ENCODE results near the gene TAOK3. TPM values are rescaled to one million over a fixed set of nuclear protein-coding genes. Genes with fewer than 3 reads are reported as not detected.

Gene TAOK3
- total and polyA plus RNA-seq, 4 donors, result 19.9 to 54.5 (median 37.7) TPM

- 66 to 82% methylated on average over 10 of the region's 10 CpGs for WGBS, 2 donors
- no peak for DNase-seq
- peak overlapping the region in 1 of 2 donors; percentile 96 for H3K9ac ChIP-seq (ENCODE audit: insufficient read depth in 1 of 2, low read length in 2 of 2)
- peaks cover 0 to 11% (median 3%) of the 10 kb centered on the region in 4 donors for H3K36me3 ChIP-seq (ENCODE audit: control insufficient read depth in 4 of 4, insufficient read depth in 4 of 4, low read length in 4 of 4)
- H3K4me1 ChIP-seq (ENCODE audit: control insufficient read depth in 5 of 5, insufficient read depth in 5 of 5, low read length in 5 of 5), result peaks cover 0 to 26% (median 11%) of the 10 kb centered on the region in 5 donors
- no peaks in the 10 kb centered on the region for H3K9me3 ChIP-seq (ENCODE audit: control insufficient read depth in 4 of 4, insufficient read depth in 3 of 4, low read length in 3 of 4)
- no peak overlapping the region for H3K4me3 ChIP-seq
- H3K27ac ChIP-seq (ENCODE audit: low read depth in 1 of 2, low read length in 1 of 2), result peak overlapping the region in 1 of 2 donors; percentile 97
- ATAC-seq (ENCODE audit: insufficient read depth, low FRiP score), result no peak
- H3K27me3 ChIP-seq (ENCODE audit: control insufficient read depth in 3 of 3, insufficient read depth in 3 of 3, low read length in 2 of 3), result no peaks in the 10 kb centered on the region
- TF ChIP-seq, protein P1, sequence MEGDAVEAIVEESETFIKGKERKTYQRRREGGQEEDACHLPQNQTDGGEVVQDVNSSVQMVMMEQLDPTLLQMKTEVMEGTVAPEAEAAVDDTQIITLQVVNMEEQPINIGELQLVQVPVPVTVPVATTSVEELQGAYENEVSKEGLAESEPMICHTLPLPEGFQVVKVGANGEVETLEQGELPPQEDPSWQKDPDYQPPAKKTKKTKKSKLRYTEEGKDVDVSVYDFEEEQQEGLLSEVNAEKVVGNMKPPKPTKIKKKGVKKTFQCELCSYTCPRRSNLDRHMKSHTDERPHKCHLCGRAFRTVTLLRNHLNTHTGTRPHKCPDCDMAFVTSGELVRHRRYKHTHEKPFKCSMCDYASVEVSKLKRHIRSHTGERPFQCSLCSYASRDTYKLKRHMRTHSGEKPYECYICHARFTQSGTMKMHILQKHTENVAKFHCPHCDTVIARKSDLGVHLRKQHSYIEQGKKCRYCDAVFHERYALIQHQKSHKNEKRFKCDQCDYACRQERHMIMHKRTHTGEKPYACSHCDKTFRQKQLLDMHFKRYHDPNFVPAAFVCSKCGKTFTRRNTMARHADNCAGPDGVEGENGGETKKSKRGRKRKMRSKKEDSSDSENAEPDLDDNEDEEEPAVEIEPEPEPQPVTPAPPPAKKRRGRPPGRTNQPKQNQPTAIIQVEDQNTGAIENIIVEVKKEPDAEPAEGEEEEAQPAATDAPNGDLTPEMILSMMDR (IDR thresholded peaks at IDR 0.05; ENCODE audit: control extremely low read depth, extremely low read depth), result no peak
Observed at GRCh38 chr12:118375348-118375747, 2.6 kb upstream of the TAOK3 start.

DNA sequence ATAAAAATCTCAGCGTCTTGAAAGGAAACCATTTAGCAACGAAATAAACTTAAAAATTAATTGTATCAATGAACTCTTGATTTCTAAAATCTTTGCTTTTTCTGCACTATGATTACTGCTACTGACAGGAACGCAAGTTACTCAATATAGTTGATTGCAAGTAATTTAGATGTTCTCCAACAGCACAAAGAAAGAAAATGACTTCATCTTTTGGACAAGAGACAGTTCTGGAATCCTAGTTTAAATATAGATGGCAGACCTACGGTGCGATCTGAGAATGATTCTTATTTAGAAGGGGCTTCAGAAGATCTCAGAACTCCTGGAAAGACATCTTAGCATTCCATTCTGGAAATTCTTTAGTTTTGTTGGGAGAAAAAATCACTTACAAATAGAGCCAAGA is 2.2 kb upstream of the TAOK3 start:
- Histone ChIP-seq H3K9ac (ENCODE audit: insufficient read depth in 1 of 2, low read length in 2 of 2) (no peak overlapping the region), H3K4me3 (no peak overlapping the region), H3K36me3 (ENCODE audit: control insufficient read depth in 4 of 4, insufficient read depth in 4 of 4, low read length in 4 of 4) (peaks cover 0 to 10% (median 3%) of the 10 kb centered on the region in 4 donors), H3K9me3 (ENCODE audit: control insufficient read depth in 4 of 4, insufficient read depth in 3 of 4, low read length in 3 of 4) (no peaks in the 10 kb centered on the region), H3K27ac (ENCODE audit: low read depth in 1 of 2, low read length in 1 of 2) (peak overlapping the region in 1 of 2 donors; percentile 98), H3K4me1 (ENCODE audit: control insufficient read depth in 5 of 5, insufficient read depth in 5 of 5, low read length in 5 of 5) (peaks cover 0 to 30% (median 11%) of the 10 kb centered on the region in 5 donors), H3K27me3 (ENCODE audit: control insufficient read depth in 3 of 3, insufficient read depth in 3 of 3, low read length in 2 of 3) (no peaks in the 10 kb centered on the region)
- TF ChIP-seq, protein P1 (IDR thresholded peaks at IDR 0.05; ENCODE audit: control extremely low read depth, extremely low read depth), result no peak
- WGBS, 2 donors, result 76 to 80% methylated on average over 5 of the region's 5 CpGs
- no peak for ATAC-seq (ENCODE audit: insufficient read depth, low FRiP score)
- no peak for DNase-seq

DNA sequence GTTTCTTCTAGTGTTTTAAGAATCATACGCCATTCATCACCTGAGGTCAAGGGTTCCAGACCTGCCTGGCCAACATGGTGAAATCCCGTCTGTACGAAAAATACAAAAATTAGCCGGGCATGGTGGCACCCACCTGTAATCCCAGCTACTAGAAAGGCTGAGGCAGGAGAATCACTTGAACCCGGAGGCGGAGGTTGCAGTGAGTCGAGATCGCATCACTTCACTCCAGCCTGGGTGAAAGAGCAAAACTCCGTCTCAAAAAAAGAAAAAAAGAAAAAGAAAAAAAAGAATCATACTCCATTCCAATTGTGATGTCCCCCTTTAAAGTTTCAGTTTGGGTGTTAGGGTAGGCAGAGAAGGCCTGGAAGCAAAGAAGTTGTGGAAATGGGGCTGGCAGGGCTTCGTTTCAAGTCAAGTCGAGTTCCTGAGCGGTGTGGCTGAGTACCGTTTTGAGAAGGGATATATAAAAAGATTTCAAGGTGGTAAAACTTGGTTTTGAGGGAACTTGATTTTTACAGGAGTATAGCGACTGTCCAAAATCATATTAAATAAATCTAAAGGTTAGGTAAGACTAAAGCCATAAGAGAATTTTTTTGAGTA is 1.5 kb upstream of the TAOK3 start:
- H3K9ac ChIP-seq (ENCODE audit: insufficient read depth in 1 of 2, low read length in 2 of 2), result no peak overlapping the region

More for the DNA sequence above, 1.5 kb upstream of the TAOK3 start:
- Histone ChIP-seq H3K4me3 (no peak overlapping the region), H3K27ac (ENCODE audit: low read depth in 1 of 2, low read length in 1 of 2) (peak overlapping the region in 1 of 2 donors; percentile 98), H3K27me3 (ENCODE audit: control insufficient read depth in 3 of 3, insufficient read depth in 3 of 3, low read length in 2 of 3) (no peaks in the 10 kb centered on the region), H3K36me3 (ENCODE audit: control insufficient read depth in 4 of 4, insufficient read depth in 4 of 4, low read length in 4 of 4) (peaks cover 0 to 3% (median under 1%) of the 10 kb centered on the region in 4 donors), H3K4me1 (ENCODE audit: control insufficient read depth in 5 of 5, insufficient read depth in 5 of 5, low read length in 5 of 5) (peaks cover 0 to 32% (median 11%) of the 10 kb centered on the region in 5 donors), H3K9me3 (ENCODE audit: control insufficient read depth in 4 of 4, insufficient read depth in 3 of 4, low read length in 3 of 4) (no peaks in the 10 kb centered on the region)
- TF ChIP-seq, protein P1 (IDR thresholded peaks at IDR 0.05; ENCODE audit: control extremely low read depth, extremely low read depth), result no peak
- DNase-seq (no peak), ATAC-seq (ENCODE audit: insufficient read depth, low FRiP score) (no peak)
- WGBS, 2 donors, result 91 to 92% methylated on average over 14 of the region's 14 CpGs

Data from lung (tissue), 12 donors.